HEK293 (cell line): ENCODE data around the gene UQCRQ.

Experiments
- ZBTB7A ChIP-seq: fragments of 450-650 bp; formaldehyde crosslinking; IDR thresholded peaks from 2 replicates; pipeline ENCODE4 v1.5.1; 2016; ENCODE audit warnings: low read depth, missing biosample characterization, missing genetic modification characterization
- ZBTB8A ChIP-seq: fragments of 450-650 bp; formaldehyde crosslinking; IDR thresholded peaks from 2 replicates; pipeline ENCODE4 v1.5.1; 2016; ENCODE audit warnings: missing biosample characterization, missing genetic modification characterization
- ZNF174 ChIP-seq: fragments of 450-650 bp; formaldehyde crosslinking; IDR thresholded peaks from 2 replicates; pipeline ENCODE4 v1.5.0; 2017; ENCODE audit warnings: missing biosample characterization, mild to moderate bottlenecking, missing genetic modification characterization
- ZNF23 ChIP-seq: fragments of 450-650 bp; formaldehyde crosslinking; IDR thresholded peaks from 2 replicates; pipeline ENCODE4 v1.5.1; 2016; ENCODE audit warnings: missing biosample characterization, missing genetic modification characterization, borderline replicate concordance
- ZNF596 ChIP-seq: fragments of 450-650 bp; IDR thresholded peaks from 2 replicates; pipeline ENCODE4 v1.5.0; 2018; ENCODE audit warnings: missing biosample characterization, mild to moderate bottlenecking, missing genetic modification characterization, moderate library complexity
- ZSCAN16 ChIP-seq: fragments of 450-650 bp; formaldehyde crosslinking; IDR thresholded peaks from 2 replicates; pipeline ENCODE4 v1.5.1; 2016; ENCODE audit warnings: missing biosample characterization, missing genetic modification characterization
- ZSCAN18 ChIP-seq: fragments of 450-650 bp; formaldehyde crosslinking; IDR thresholded peaks from 2 replicates; pipeline ENCODE4 v1.5.1; 2016; ENCODE audit warnings: missing biosample characterization, missing genetic modification characterization
- TF ChIP-seq, protein P1 (sequence below): fragments of 450-650 bp; formaldehyde crosslinking; IDR thresholded peaks from 2 replicates; pipeline ENCODE4 v1.5.1; 2016; ENCODE audit warnings: missing biosample characterization, missing genetic modification characterization
- TF ChIP-seq, protein P2 (sequence below): fragments of 450-650 bp; formaldehyde crosslinking; IDR thresholded peaks from 2 replicates; pipeline ENCODE4 v1.5.1; 2016; ENCODE audit warnings: missing biosample characterization, missing genetic modification characterization

GRCh38 chr5:132819468-132819867 is 47.0 kb upstream of the UQCRQ start:
- TF ChIP-seq, protein P1, sequence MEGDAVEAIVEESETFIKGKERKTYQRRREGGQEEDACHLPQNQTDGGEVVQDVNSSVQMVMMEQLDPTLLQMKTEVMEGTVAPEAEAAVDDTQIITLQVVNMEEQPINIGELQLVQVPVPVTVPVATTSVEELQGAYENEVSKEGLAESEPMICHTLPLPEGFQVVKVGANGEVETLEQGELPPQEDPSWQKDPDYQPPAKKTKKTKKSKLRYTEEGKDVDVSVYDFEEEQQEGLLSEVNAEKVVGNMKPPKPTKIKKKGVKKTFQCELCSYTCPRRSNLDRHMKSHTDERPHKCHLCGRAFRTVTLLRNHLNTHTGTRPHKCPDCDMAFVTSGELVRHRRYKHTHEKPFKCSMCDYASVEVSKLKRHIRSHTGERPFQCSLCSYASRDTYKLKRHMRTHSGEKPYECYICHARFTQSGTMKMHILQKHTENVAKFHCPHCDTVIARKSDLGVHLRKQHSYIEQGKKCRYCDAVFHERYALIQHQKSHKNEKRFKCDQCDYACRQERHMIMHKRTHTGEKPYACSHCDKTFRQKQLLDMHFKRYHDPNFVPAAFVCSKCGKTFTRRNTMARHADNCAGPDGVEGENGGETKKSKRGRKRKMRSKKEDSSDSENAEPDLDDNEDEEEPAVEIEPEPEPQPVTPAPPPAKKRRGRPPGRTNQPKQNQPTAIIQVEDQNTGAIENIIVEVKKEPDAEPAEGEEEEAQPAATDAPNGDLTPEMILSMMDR (tag by site-specific recombination), result no peak
- no peak for TF ChIP-seq ZSCAN16
- no peak for TF ChIP-seq ZBTB8A (tag by site-specific recombination)
- no peak for TF ChIP-seq ZNF23 (tag by site-specific recombination)
- TF ChIP-seq ZNF174 (tag by site-specific recombination), result no peak
- TF ChIP-seq ZBTB7A (tag by site-specific recombination), result no peak
- TF ChIP-seq ZSCAN18 (tag by site-specific recombination), result no peak
- TF ChIP-seq ZNF596 (tag by site-specific recombination), result no peak
- TF ChIP-seq, protein P2, sequence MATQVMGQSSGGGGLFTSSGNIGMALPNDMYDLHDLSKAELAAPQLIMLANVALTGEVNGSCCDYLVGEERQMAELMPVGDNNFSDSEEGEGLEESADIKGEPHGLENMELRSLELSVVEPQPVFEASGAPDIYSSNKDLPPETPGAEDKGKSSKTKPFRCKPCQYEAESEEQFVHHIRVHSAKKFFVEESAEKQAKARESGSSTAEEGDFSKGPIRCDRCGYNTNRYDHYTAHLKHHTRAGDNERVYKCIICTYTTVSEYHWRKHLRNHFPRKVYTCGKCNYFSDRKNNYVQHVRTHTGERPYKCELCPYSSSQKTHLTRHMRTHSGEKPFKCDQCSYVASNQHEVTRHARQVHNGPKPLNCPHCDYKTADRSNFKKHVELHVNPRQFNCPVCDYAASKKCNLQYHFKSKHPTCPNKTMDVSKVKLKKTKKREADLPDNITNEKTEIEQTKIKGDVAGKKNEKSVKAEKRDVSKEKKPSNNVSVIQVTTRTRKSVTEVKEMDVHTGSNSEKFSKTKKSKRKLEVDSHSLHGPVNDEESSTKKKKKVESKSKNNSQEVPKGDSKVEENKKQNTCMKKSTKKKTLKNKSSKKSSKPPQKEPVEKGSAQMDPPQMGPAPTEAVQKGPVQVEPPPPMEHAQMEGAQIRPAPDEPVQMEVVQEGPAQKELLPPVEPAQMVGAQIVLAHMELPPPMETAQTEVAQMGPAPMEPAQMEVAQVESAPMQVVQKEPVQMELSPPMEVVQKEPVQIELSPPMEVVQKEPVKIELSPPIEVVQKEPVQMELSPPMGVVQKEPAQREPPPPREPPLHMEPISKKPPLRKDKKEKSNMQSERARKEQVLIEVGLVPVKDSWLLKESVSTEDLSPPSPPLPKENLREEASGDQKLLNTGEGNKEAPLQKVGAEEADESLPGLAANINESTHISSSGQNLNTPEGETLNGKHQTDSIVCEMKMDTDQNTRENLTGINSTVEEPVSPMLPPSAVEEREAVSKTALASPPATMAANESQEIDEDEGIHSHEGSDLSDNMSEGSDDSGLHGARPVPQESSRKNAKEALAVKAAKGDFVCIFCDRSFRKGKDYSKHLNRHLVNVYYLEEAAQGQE (tag by site-specific recombination), result no peak
